ENCODE measurements around the gene APOL4.

Gene APOL4

DNA sequence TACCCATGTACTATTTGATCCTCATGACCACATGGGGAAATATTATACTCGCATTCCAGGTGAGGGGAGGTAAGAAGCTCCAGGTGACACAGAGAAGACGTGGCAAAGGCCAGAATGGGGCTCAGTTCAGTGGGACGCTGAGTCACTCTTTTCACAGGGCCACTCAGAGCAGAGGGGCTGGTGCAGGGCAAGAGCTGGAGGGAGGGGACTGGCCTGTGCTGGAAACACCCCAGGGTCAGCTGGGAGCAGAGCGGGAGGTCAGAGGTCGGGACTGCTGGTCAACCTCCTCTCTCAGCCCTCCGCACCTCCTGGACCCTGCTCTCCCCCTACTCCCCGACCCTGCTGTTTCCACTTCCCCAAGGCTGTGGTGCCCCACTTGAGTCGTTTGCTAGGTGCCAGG lies 53.2 kb downstream of the APOL4 start:
- H3K9ac ChIP-seq (ENCODE audit: low read depth, low read length), result no peak overlapping the region
- TF ChIP-seq EZH2 (IDR thresholded peaks at IDR 0.05; ENCODE audit: borderline replicate concordance, low read depth, low read length, severe bottlenecking), result no peak
- TF ChIP-seq, protein P1, sequence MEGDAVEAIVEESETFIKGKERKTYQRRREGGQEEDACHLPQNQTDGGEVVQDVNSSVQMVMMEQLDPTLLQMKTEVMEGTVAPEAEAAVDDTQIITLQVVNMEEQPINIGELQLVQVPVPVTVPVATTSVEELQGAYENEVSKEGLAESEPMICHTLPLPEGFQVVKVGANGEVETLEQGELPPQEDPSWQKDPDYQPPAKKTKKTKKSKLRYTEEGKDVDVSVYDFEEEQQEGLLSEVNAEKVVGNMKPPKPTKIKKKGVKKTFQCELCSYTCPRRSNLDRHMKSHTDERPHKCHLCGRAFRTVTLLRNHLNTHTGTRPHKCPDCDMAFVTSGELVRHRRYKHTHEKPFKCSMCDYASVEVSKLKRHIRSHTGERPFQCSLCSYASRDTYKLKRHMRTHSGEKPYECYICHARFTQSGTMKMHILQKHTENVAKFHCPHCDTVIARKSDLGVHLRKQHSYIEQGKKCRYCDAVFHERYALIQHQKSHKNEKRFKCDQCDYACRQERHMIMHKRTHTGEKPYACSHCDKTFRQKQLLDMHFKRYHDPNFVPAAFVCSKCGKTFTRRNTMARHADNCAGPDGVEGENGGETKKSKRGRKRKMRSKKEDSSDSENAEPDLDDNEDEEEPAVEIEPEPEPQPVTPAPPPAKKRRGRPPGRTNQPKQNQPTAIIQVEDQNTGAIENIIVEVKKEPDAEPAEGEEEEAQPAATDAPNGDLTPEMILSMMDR (IDR thresholded peaks at IDR 0.05; ENCODE audit: borderline replicate concordance, extremely low read depth, low read length, poor library complexity, severe bottlenecking), result no peak
- peaks cover 9% of the 10 kb centered on the region for H3K79me2 ChIP-seq (ENCODE audit: insufficient read depth, low read length)
- no peaks in the 10 kb centered on the region for H3K27me3 ChIP-seq (ENCODE audit: insufficient read depth, low read length, poor library complexity)
- no peak overlapping the region for H2AFZ ChIP-seq (ENCODE audit: low read depth, low read length)
- no peak overlapping the region for H3K4me2 ChIP-seq (ENCODE audit: insufficient read depth, low read length)
- H3K4me3 ChIP-seq (ENCODE audit: low read depth in 1 of 2, low read length in 2 of 2), result no peak overlapping the region
- peaks cover 38% of the 10 kb centered on the region for H3K36me3 ChIP-seq (ENCODE audit: insufficient read depth, low read length)
- H3K27ac ChIP-seq (ENCODE audit: low read length), result no peak overlapping the region
- H3K4me1 ChIP-seq (ENCODE audit: insufficient read depth, low read length), result no peaks in the 10 kb centered on the region
- H3K9me3 ChIP-seq (ENCODE audit: insufficient read depth, low read length, severe bottlenecking), result no peaks in the 10 kb centered on the region
- no peak for ATAC-seq (ENCODE audit: insufficient read depth, low read depth)
- no peaks in the 10 kb centered on the region for H4K20me1 ChIP-seq (ENCODE audit: insufficient read depth, low read length)
- no peak for DNase-seq

DNA sequence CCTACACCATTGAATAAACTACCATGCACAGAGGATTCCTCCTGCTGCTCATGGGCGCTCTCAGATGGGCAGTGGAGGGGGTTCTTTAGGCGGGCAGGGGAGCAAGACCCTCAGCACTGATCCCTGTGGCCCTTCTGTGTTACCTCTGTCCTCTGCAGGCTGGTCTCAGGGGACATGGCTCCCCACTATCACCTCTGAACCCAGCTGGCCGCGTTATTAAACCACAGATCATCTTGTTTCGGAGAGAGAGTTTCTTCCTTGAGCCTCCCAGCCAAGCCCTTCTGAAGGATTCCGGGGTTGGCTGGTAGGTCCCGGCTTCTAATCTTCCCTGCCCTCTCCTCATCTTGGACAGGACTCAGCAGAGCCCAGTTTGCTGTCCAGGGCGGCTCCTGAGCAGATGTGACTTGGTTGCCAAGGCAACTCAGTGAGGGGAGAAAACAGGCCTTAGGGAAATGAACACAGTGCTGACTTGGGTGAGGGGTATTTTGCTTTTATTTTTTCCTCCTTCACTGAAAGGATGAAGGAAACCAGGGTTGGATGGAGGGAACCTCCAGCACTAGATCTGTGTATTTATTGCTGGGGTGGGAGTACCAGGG lies 54.3 kb downstream of the APOL4 start:
- no peak overlapping the region for H3K9ac ChIP-seq (ENCODE audit: low read depth, low read length)
- no peak overlapping the region for H3K4me3 ChIP-seq (ENCODE audit: low read depth in 1 of 2, low read length in 2 of 2)
- H3K79me2 ChIP-seq (ENCODE audit: insufficient read depth, low read length), result peaks cover 8% of the 10 kb centered on the region
- peaks cover 49% of the 10 kb centered on the region for H3K36me3 ChIP-seq (ENCODE audit: insufficient read depth, low read length)
- H3K9me3 ChIP-seq (ENCODE audit: insufficient read depth, low read length, severe bottlenecking), result no peaks in the 10 kb centered on the region
- ATAC-seq (ENCODE audit: insufficient read depth, low read depth) (no peak), DNase-seq (no peak)
- H3K4me1 ChIP-seq (ENCODE audit: insufficient read depth, low read length), result no peaks in the 10 kb centered on the region
- no peaks in the 10 kb centered on the region for H3K27me3 ChIP-seq (ENCODE audit: insufficient read depth, low read length, poor library complexity)
- no peaks in the 10 kb centered on the region for H4K20me1 ChIP-seq (ENCODE audit: insufficient read depth, low read length)
- H3K27ac ChIP-seq (ENCODE audit: low read length), result no peak overlapping the region
- no peak overlapping the region for H3K4me2 ChIP-seq (ENCODE audit: insufficient read depth, low read length)
- H2AFZ ChIP-seq (ENCODE audit: low read depth, low read length), result no peak overlapping the region
- TF ChIP-seq, protein P1 (IDR thresholded peaks at IDR 0.05; ENCODE audit: borderline replicate concordance, extremely low read depth, low read length, poor library complexity, severe bottlenecking), result no peak
- TF ChIP-seq EZH2 (IDR thresholded peaks at IDR 0.05; ENCODE audit: borderline replicate concordance, low read depth, low read length, severe bottlenecking), result no peak

DNA sequence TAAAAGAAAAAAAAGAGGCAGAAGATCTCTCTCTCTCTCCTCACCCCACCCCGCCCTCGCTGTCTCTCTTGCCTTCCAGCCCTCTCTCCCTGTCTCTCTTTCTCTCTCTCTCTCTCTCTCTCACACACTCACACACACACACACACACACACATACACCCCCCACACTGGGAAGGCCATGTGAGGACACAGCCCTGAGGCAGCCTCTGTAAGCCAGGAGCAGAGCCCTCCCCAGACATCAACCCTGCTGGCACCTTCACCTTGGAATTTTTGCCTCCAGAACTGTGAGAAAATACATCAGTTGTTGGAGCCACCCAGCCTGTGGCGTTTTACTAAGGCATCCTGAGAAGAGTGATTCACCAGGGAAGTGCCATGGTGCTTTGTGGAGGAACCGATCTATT lies 55.7 kb downstream of the APOL4 start:
- no peaks in the 10 kb centered on the region; the same call in 1 of the 2 replicates for H3K79me2 ChIP-seq (ENCODE audit: insufficient read depth, low read length)
- H3K9ac ChIP-seq (ENCODE audit: low read depth, low read length), result no peak overlapping the region
- H3K27me3 ChIP-seq (ENCODE audit: insufficient read depth, low read length, poor library complexity), result no peaks in the 10 kb centered on the region
- H2AFZ ChIP-seq (ENCODE audit: low read depth, low read length), result no peak overlapping the region
- no peak overlapping the region for H3K4me2 ChIP-seq (ENCODE audit: insufficient read depth, low read length)
- no peaks in the 10 kb centered on the region for H4K20me1 ChIP-seq (ENCODE audit: insufficient read depth, low read length)
- H3K4me1 ChIP-seq (ENCODE audit: insufficient read depth, low read length), result no peaks in the 10 kb centered on the region
- DNase-seq, result no peak
- H3K36me3 ChIP-seq (ENCODE audit: insufficient read depth, low read length), result peaks cover 61% of the 10 kb centered on the region
- no peak for ATAC-seq (ENCODE audit: insufficient read depth, low read depth)
- H3K27ac ChIP-seq (ENCODE audit: low read length), result no peak overlapping the region
- no peak overlapping the region for H3K4me3 ChIP-seq (ENCODE audit: low read depth in 1 of 2, low read length in 2 of 2)
- H3K9me3 ChIP-seq (ENCODE audit: insufficient read depth, low read length, severe bottlenecking), result no peaks in the 10 kb centered on the region
- TF ChIP-seq, protein P1 (IDR thresholded peaks at IDR 0.05; ENCODE audit: borderline replicate concordance, extremely low read depth, low read length, poor library complexity, severe bottlenecking), result no peak
- no peak for TF ChIP-seq EZH2 (IDR thresholded peaks at IDR 0.05; ENCODE audit: borderline replicate concordance, low read depth, low read length, severe bottlenecking)

Data from DND-41 (cell line).